Measurements from ENCODE around the gene GLYAT.
"Not testable (repeated sequence)": the region's sequence is repeated elsewhere in the genome, so short reads cannot be mapped to it uniquely, and the experiment has no call there.

The GLYAT gene

DNA sequence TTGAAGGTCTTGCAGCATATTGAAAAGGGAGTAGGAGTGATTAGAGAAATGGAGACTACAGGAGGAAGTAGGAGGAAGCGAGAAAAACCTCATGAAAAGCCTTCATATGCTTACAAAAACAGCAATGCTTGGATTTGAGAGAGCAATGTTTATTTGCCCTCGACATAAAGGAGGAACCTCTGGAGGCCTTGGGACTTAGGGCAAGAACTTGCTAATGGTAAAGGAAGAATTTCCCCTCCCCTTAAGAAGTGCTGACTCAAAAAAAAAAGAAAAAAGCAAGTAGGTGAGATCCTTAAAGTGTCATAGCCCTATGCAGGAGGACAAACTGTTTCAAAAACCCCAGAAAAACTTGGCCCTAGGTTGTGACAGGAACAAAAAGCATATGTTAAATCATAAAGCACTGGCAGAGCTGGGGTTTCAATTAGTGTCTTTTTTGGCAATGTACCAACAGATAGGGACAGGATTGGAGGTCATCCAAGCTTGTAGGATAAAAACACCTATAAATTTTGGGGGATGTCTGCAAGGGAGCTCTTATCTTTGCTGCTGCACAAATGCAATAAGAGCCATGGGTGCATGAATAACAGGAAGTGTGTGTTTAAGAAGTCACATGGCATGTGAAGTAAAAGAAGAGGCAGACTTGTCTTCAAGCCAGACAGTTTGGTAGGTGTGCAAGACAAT lies 4.9 kb downstream of the GLYAT start:
- no peaks in the 10 kb centered on the region for H3K9me3 ChIP-seq (ENCODE audit: control insufficient read depth in 5 of 5, low read length in 5 of 5)

DNA sequence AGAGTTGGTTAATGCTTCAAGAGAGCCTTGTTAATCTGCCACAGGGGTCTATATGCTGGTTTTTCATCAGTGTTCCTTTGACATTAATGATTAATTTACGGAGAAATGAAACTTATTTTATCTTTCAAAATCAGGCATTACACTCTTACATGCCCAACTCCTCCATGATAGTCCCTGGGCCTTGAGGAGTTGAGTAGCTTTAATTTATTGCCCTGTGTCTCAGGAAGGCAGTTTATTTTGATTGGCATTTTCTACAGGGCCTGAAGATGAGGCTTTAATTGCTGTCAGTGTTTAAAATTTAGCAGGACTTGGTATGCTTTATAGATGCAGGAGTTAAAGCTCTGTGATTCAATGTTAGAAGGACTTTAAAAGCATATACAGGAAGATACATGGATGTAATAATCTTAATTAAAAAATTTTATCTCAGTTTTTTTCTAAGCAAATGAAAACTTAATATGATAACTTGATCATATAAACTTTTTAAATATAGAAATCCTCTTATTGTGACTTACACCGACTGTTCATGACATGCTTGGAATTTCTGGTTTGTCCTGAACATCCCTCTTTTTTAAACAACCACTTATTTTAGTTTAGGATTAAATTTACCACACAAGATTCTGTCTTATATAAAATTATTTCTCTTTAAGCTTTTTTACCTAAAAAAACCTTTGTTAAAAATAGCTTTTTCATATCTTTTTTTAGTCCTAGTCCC lies 12.2 kb downstream of the GLYAT start:
- no peaks in the 10 kb centered on the region for H3K27me3 ChIP-seq (ENCODE audit: control insufficient read depth in 5 of 5, insufficient read depth in 4 of 5, low read length in 5 of 5)
- H3K9ac ChIP-seq (ENCODE audit: low read length in 5 of 5), result no peak overlapping the region
- H3K9me3 ChIP-seq (ENCODE audit: control insufficient read depth in 5 of 5, low read length in 5 of 5), result no peaks in the 10 kb centered on the region
- no peak overlapping the region for H3K4me3 ChIP-seq (ENCODE audit: low read depth in 1 of 5, low read length in 5 of 5)
- no peak overlapping the region for H3K27ac ChIP-seq (ENCODE audit: low read depth, low read length)
- peaks cover 0 to 15% (median 4%) of the 10 kb centered on the region in 5 donors for H3K36me3 ChIP-seq (ENCODE audit: control insufficient read depth in 5 of 5, insufficient read depth in 5 of 5, low read length in 5 of 5)
- H3K4me1 ChIP-seq (ENCODE audit: control insufficient read depth in 5 of 5, insufficient read depth in 5 of 5, low read length in 5 of 5), result peaks cover 0 to 7% (median 0%) of the 10 kb centered on the region in 5 donors

More for the DNA sequence above, 4.9 kb downstream of the GLYAT start:
- Histone ChIP-seq H3K36me3 (ENCODE audit: control insufficient read depth in 5 of 5, insufficient read depth in 5 of 5, low read length in 5 of 5) (peaks cover 0 to 6% (median 0%) of the 10 kb centered on the region in 5 donors), H3K9ac (ENCODE audit: low read length in 5 of 5) (peak overlapping the region in 1 of 5 donors; percentile 27), H3K27ac (ENCODE audit: low read depth, low read length) (peak overlapping the region; percentile 91), H3K27me3 (ENCODE audit: control insufficient read depth in 5 of 5, insufficient read depth in 4 of 5, low read length in 5 of 5) (no peaks in the 10 kb centered on the region), H3K4me1 (ENCODE audit: control insufficient read depth in 5 of 5, insufficient read depth in 5 of 5, low read length in 5 of 5) (peaks cover 3 to 36% (median 27%) of the 10 kb centered on the region in 5 donors), H3K4me3 (ENCODE audit: low read depth in 1 of 5, low read length in 5 of 5) (peak overlapping the region in 2 of 5 donors; percentile 6 to 39)

DNA sequence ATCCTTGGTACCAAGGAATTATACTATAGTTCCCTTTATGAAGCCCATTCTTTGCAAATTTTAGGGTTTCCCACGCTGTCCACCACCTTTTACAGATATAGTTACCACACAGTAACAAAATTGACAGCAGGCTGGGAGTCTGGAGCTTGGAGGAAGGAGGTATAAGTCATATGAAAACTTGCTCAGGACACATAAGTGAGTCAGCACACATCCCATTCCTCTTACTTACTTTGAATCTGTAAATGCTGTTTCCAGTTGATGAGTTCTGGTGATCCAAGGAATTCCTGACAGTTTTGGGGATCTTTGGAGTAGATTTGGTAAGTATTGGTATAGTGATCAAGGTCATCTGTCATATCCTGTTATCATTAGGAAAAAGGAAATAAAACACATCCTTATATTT lies 19.2 kb downstream of the GLYAT start:
- Histone ChIP-seq H3K9me3 (ENCODE audit: control insufficient read depth in 5 of 5, low read length in 5 of 5) (no peaks in the 10 kb centered on the region), H3K4me1 (ENCODE audit: control insufficient read depth in 5 of 5, insufficient read depth in 5 of 5, low read length in 5 of 5) (peaks cover 0 to 8% (median 0%) of the 10 kb centered on the region in 5 donors), H3K36me3 (ENCODE audit: control insufficient read depth in 5 of 5, insufficient read depth in 5 of 5, low read length in 5 of 5) (peaks cover 8 to 44% (median 36%) of the 10 kb centered on the region in 5 donors), H3K27ac (ENCODE audit: low read depth, low read length) (no peak overlapping the region), H3K4me3 (ENCODE audit: low read depth in 1 of 5, low read length in 5 of 5) (no peak overlapping the region), H3K27me3 (ENCODE audit: control insufficient read depth in 5 of 5, insufficient read depth in 4 of 5, low read length in 5 of 5) (no peaks in the 10 kb centered on the region), H3K9ac (ENCODE audit: low read length in 5 of 5) (peak overlapping the region in 1 of 5 donors; percentile 3)

DNA sequence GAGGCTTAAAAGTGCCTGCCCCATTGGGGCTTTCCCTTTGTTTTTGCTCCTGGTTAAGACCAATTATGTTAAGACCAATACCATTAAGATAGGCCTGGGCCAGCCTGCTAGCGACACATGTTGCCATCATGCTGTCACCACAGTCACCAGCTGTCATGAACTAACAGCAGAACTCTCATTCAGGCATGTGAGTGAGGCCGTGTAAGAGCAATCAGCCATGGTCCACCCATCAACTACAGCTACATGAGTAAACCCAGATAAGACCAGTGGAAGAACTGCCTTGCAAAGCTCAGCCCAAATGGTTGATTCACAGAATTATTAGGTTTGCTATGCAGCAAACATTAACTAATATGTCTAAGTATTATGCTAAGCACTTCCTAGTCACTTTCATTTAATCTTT lies 19.9 kb downstream of the GLYAT start:
- Histone ChIP-seq H3K4me3 (ENCODE audit: low read depth in 1 of 5, low read length in 5 of 5) (no peak overlapping the region), H3K9me3 (ENCODE audit: control insufficient read depth in 5 of 5, low read length in 5 of 5) (no peaks in the 10 kb centered on the region), H3K27me3 (ENCODE audit: control insufficient read depth in 5 of 5, insufficient read depth in 4 of 5, low read length in 5 of 5) (no peaks in the 10 kb centered on the region), H3K9ac (ENCODE audit: low read length in 5 of 5) (no peak overlapping the region), H3K36me3 (ENCODE audit: control insufficient read depth in 5 of 5, insufficient read depth in 5 of 5, low read length in 5 of 5) (peaks cover 8 to 44% (median 37%) of the 10 kb centered on the region in 5 donors), H3K4me1 (ENCODE audit: control insufficient read depth in 5 of 5, insufficient read depth in 5 of 5, low read length in 5 of 5) (peaks cover 0 to 8% (median 0%) of the 10 kb centered on the region in 5 donors), H3K27ac (ENCODE audit: low read depth, low read length) (no peak overlapping the region)

DNA sequence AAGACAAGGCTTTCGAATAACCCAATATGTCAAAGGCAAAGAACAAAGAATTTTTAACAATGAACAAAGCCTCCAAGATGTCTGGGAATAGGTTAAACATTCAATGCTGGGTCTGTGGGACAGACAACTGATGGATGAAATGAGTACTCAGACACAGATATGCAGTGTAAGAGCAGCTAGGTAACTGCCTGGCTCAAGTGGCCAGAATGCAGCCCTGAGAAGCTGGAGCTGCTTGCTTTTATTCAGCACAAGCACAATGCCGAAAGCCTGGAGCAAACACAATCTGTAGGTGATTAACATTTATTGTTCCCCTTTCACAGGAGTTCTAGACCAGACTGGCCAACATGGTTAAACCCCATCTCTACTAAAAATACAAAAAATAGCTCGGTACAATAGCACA lies 24.0 kb downstream of the GLYAT start:
- H3K9me3 ChIP-seq (ENCODE audit: control insufficient read depth in 5 of 5, low read length in 5 of 5), result peaks cover 0 to 30% (median 7%) of the 10 kb centered on the region in 5 donors
- peaks cover 15 to 54% (median 43%) of the 10 kb centered on the region in 5 donors for H3K36me3 ChIP-seq (ENCODE audit: control insufficient read depth in 5 of 5, insufficient read depth in 5 of 5, low read length in 5 of 5)
- H3K27me3 ChIP-seq (ENCODE audit: control insufficient read depth in 5 of 5, insufficient read depth in 4 of 5, low read length in 5 of 5), result no peaks in the 10 kb centered on the region
- no peak overlapping the region for H3K4me3 ChIP-seq (ENCODE audit: low read depth in 1 of 5, low read length in 5 of 5)
- H3K4me1 ChIP-seq (ENCODE audit: control insufficient read depth in 5 of 5, insufficient read depth in 5 of 5, low read length in 5 of 5), result peaks cover 0 to 9% (median 0%) of the 10 kb centered on the region in 5 donors
- no peak overlapping the region for H3K9ac ChIP-seq (ENCODE audit: low read length in 5 of 5)
- H3K27ac ChIP-seq (ENCODE audit: low read depth, low read length), result no peak overlapping the region

DNA sequence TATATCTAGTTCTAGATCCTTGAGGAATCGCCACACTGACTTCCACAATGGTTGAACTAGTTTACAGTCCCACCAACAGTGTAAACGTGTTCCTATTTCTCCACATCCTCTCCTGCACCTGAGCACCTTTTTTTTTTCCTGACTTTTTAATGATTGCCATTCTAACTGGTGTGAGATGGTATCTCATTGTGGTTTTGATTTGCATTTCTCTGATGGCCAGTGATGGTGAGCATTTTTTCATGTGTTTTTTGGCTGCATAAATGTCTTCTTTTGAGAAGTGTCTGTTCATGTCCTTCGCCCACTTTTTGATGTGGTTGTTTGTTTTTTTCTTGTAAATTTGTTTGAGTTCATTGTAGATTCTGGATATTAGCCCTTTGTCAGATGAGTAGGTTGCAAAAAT lies 34.9 kb downstream of the GLYAT start:
- H3K36me3 ChIP-seq (ENCODE audit: control insufficient read depth in 5 of 5, insufficient read depth in 5 of 5, low read length in 5 of 5); H3K27ac ChIP-seq (ENCODE audit: low read depth, low read length); H3K9ac ChIP-seq (ENCODE audit: low read length in 5 of 5); H3K4me3 ChIP-seq (ENCODE audit: low read depth in 1 of 5, low read length in 5 of 5); H3K4me1 ChIP-seq (ENCODE audit: control insufficient read depth in 5 of 5, insufficient read depth in 5 of 5, low read length in 5 of 5); H3K9me3 ChIP-seq (ENCODE audit: control insufficient read depth in 5 of 5, low read length in 5 of 5); H3K27me3 ChIP-seq (ENCODE audit: control insufficient read depth in 5 of 5, insufficient read depth in 4 of 5, low read length in 5 of 5): not testable (repeated sequence)

DNA sequence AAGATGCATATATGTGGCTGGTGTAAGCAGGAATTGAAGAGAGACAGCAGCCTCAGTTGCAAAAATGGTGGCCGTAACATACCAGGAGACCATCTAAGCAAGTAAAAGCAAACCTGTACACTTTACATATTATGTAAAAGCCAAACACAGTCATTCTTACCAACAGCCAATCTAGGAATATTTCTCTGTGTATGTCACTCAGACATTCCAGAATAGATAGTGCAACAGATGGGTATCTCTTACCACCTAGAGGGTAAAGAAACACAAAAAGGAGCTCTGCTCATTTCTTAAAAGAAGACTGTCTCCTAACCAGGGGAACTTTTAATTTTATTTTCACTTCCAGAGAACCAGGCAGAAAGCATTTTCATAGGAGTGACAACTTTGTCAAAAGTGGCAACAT lies 38.7 kb downstream of the GLYAT start:
- H3K27me3 ChIP-seq (ENCODE audit: control insufficient read depth in 5 of 5, insufficient read depth in 4 of 5, low read length in 5 of 5), result no peaks in the 10 kb centered on the region
- no peaks in the 10 kb centered on the region for H3K4me1 ChIP-seq (ENCODE audit: control insufficient read depth in 5 of 5, insufficient read depth in 5 of 5, low read length in 5 of 5)
- no peak overlapping the region for H3K27ac ChIP-seq (ENCODE audit: low read depth, low read length)
- no peaks in the 10 kb centered on the region for H3K36me3 ChIP-seq (ENCODE audit: control insufficient read depth in 5 of 5, insufficient read depth in 5 of 5, low read length in 5 of 5)
- H3K4me3 ChIP-seq (ENCODE audit: low read depth in 1 of 5, low read length in 5 of 5), result no peak overlapping the region
- no peaks in the 10 kb centered on the region for H3K9me3 ChIP-seq (ENCODE audit: control insufficient read depth in 5 of 5, low read length in 5 of 5)
- no peak overlapping the region for H3K9ac ChIP-seq (ENCODE audit: low read length in 5 of 5)

DNA sequence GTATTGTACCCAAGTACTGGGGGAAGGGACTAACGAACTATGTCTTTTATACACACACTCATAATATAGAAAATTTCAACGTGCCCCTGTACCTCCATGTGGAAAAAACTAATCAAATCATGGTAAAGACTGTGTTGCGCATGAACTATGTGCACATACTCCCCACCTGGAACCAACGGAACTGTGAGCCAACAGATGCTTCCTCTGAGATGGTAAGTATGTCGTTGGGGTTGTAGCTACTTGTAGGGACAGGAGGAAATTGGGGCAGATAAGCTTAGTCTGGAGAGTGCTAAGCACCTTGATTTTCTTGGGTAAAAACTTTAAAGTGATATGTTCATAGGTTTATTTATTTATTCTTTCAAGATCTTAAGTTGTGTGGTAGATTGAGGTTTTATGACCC lies 40.1 kb downstream of the GLYAT start:
- H3K4me3 ChIP-seq (ENCODE audit: low read depth in 1 of 5, low read length in 5 of 5), result no peak overlapping the region
- H3K4me1 ChIP-seq (ENCODE audit: control insufficient read depth in 5 of 5, insufficient read depth in 5 of 5, low read length in 5 of 5), result no peaks in the 10 kb centered on the region
- H3K27ac ChIP-seq (ENCODE audit: low read depth, low read length), result no peak overlapping the region
- no peak overlapping the region for H3K9ac ChIP-seq (ENCODE audit: low read length in 5 of 5)
- H3K27me3 ChIP-seq (ENCODE audit: control insufficient read depth in 5 of 5, insufficient read depth in 4 of 5, low read length in 5 of 5), result no peaks in the 10 kb centered on the region
- no peaks in the 10 kb centered on the region for H3K9me3 ChIP-seq (ENCODE audit: control insufficient read depth in 5 of 5, low read length in 5 of 5)
- no peaks in the 10 kb centered on the region for H3K36me3 ChIP-seq (ENCODE audit: control insufficient read depth in 5 of 5, insufficient read depth in 5 of 5, low read length in 5 of 5)

DNA sequence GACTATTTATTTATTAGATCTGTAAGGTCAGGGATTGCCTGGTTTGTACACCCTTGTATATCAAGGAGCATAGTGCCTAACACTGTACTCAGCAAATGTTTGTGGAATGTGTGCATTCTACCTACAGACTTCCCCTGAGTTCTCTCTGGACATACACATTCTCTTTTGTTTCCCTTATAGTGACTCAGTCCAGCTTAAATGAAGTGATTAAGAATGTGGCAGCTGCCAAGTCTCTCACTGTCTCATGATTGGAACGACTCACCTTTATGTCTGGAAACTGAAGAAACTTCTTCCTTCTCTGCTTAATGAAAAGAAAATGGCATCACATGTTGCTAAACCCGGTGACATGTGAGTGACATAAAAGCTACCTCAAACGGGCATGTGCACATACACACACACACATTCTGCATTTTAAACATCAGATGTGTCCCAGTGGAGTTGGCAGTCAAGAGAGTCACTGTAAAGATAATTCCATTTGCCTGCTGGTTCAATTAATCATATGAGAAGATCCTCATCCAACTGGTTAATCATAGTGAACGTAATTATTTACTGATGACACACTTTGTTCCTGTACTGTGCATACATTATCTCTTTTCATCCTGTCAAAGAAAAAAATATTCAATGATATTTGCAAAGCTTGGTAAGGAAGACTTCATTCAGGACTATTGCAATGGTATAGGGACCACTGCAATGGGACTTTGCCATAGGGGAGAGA lies 42.8 kb downstream of the GLYAT start:
- H3K27ac ChIP-seq (ENCODE audit: low read depth, low read length), result no peak overlapping the region
- peaks cover 0 to 3% (median 0%) of the 10 kb centered on the region in 5 donors for H3K9me3 ChIP-seq (ENCODE audit: control insufficient read depth in 5 of 5, low read length in 5 of 5)
- H3K9ac ChIP-seq (ENCODE audit: low read length in 5 of 5), result no peak overlapping the region
- no peaks in the 10 kb centered on the region for H3K27me3 ChIP-seq (ENCODE audit: control insufficient read depth in 5 of 5, insufficient read depth in 4 of 5, low read length in 5 of 5)
- no peak overlapping the region for H3K4me3 ChIP-seq (ENCODE audit: low read depth in 1 of 5, low read length in 5 of 5)
- no peaks in the 10 kb centered on the region for H3K4me1 ChIP-seq (ENCODE audit: control insufficient read depth in 5 of 5, insufficient read depth in 5 of 5, low read length in 5 of 5)
- no peaks in the 10 kb centered on the region for H3K36me3 ChIP-seq (ENCODE audit: control insufficient read depth in 5 of 5, insufficient read depth in 5 of 5, low read length in 5 of 5)

Data from subcutaneous abdominal adipose tissue (tissue), 5 donors.